C4-2B (cell line): ENCODE measurements around the gene PRR20G.

Experiments used
- ZFX ChIP-seq: fragments of 450-650 bp; IDR thresholded peaks from 2 replicates; pipeline ENCODE4 v1.6.1; 2017
- TF ChIP-seq, protein P1 (sequence below): fragments of 450-650 bp; conservative IDR thresholded peaks from 2 replicates; pipeline ENCODE4 v1.5.1; 2017; ENCODE audit warnings: mild to moderate bottlenecking

DNA sequence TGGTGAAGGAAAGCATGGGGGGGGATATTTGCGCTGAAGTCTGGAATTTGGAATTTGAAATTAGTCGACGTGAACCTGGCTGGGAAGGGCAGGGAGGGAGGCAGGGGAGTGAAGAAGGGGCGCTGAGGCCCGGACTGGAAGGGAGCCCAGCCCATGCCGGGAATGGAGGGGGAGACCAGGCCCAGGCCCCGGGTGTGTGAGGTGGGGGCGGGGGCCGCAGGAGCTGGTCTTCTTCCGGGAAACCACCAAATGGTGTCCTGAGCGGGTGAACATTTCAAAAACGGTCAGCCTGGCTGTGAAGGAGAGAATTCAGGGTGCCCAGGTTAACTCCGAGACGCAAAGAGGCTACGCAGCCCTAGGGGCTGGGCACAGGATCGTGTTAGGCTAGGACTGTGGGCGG, 497 bp upstream of the PRR20G start:
- TF ChIP-seq, protein P1, sequence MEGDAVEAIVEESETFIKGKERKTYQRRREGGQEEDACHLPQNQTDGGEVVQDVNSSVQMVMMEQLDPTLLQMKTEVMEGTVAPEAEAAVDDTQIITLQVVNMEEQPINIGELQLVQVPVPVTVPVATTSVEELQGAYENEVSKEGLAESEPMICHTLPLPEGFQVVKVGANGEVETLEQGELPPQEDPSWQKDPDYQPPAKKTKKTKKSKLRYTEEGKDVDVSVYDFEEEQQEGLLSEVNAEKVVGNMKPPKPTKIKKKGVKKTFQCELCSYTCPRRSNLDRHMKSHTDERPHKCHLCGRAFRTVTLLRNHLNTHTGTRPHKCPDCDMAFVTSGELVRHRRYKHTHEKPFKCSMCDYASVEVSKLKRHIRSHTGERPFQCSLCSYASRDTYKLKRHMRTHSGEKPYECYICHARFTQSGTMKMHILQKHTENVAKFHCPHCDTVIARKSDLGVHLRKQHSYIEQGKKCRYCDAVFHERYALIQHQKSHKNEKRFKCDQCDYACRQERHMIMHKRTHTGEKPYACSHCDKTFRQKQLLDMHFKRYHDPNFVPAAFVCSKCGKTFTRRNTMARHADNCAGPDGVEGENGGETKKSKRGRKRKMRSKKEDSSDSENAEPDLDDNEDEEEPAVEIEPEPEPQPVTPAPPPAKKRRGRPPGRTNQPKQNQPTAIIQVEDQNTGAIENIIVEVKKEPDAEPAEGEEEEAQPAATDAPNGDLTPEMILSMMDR = no peak
- TF ChIP-seq ZFX = no peak
